HG02798 (cell line): ENCODE measurements around the gene SCYGR3.

Experiments
- ATAC-seq: cut with Tn5 transposase; IDR thresholded peaks from one replicate; pipeline ENCODE4 v1.9.1; 2021; ENCODE audit warnings: mild to moderate bottlenecking; ENCODE audit not compliant: unreplicated experiment, poor library complexity

SCYGR3 gene, protein sequence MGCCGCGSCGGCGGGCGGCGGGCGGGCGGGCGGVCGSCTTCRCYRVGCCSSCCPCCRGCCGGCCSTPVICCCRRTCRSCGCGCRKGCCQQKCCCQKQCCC

GRCh38 chr2:227614740-227615139 lies at the start of gene SCYGR3:
TSS of gene SCYGR3 (minus strand) at chr2:227614840. CDS start at chr2:227614840, 0 bp downstream.
- ATAC-seq, result no peak

- no peak for ATAC-seq
Observed at GRCh38 chr2:227661827-227662226, 47.2 kb upstream of the SCYGR3 start.

DNA sequence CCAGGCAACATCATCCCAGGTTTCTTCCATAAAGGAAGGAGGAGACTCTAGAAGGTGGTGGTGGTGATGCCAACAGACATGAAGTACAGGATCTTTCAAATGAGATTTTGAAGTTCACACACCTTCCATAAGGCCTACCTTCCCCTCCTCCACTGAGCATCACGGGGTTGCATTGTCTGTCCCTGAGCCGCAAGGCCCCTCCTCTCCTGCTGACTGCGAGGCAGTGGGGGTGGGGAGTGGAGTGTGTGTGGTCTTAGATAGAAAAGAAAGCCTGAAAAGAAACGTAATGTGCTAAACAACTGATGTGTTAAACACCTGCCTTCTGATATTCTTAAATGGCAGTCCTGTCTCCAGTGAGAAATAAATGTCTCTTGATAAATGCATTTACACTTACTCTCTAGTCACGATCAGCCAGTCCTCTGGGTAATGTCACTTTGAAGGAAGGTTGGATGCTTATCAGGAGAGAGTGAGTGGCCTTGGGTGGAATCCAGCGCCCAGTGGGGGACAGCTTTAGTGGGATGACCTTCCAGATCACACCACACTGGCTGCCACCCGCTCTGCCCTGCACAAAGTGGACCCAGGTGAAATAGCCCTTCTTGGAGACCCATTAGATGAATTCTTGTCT lies 46.5 kb upstream of the SCYGR3 start:
- ATAC-seq, result no peak

DNA sequence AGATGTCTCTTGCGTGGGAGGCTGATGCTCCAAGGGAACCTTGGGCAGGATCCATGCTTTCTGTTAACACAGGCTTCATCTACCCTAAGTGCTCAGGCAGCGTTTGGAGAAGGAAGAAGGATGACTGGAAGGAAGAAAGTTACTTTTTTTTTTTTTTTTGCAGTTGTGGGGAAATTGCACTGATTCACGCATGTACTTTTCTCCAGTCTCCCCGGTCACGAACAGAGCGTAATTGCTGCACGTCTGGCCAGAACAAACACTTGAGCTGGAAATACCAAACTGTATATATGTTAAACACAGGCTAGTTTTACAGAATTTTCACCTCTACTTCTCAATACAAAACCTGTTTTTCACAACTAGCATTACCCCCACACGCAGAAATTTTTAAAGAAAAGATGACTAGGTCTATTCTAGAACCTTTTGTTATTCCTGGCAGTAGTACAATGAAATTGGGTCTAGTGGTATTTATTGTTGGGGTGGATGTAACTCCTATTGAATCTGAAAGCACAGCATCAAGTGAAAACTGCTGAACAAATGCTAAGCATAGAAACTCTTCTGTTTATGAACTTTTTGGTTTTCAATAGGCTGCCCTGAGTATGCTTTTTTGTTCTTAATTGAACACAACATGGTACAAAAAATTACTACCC lies 42.7 kb upstream of the SCYGR3 start:
- no peak for ATAC-seq

DNA sequence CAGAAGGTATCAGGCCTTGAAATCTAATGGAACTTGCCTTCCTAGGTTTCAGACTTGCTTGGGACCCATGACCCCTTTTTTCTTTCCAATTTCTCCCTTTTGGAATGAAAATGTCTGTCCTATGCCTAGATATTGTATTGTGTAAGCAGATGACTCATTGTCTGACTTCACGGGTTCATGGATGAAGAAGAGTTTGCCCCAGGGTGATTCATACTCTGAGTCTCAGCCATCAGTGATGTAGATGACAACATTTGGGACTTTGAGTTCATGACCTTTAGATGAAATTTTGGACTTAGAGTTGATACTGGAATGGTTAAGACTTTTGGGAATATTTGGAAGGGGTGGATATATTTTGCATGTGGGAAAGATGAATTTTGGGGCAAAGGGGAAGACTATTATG lies 40.8 kb upstream of the SCYGR3 start:
- ATAC-seq, result no peak

DNA sequence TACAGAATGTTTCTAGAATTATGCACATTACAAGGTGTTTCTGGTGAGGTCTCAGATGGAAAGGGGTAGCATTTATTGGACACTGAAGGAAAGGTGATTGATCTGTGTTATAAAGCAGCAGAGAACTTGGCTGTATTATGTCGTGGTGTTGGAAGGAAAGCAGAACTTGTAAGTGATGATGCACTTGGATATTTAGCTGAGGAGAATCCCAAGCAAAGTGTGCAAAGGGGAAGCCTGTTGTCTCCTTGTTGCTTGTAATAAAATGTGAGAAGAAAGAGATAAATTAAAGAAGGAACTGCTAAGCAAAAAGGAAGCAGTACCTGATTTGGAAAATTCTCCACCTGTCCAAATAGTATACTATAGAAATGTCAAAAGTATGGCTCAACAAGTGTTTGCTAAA lies 39.8 kb upstream of the SCYGR3 start:
- ATAC-seq, result no peak

DNA sequence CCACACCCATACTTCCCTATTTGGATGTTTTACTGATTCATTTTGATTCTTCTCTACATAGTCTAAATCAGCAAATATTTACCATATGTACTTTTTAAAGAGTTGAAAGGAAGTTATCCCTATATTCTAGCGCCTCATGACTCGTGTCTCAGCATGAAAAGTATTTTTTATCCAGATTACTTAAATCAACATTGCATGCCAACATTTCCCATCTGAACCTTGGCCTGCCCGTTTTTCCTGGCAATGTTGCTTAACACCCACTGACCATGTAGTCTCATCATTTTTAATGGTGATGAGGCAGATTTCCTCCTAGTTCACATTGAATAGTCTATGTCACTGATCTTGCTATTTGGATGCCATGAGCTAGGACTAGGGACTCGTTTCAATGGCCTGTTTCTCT lies 38.8 kb upstream of the SCYGR3 start:
- no peak for ATAC-seq

DNA sequence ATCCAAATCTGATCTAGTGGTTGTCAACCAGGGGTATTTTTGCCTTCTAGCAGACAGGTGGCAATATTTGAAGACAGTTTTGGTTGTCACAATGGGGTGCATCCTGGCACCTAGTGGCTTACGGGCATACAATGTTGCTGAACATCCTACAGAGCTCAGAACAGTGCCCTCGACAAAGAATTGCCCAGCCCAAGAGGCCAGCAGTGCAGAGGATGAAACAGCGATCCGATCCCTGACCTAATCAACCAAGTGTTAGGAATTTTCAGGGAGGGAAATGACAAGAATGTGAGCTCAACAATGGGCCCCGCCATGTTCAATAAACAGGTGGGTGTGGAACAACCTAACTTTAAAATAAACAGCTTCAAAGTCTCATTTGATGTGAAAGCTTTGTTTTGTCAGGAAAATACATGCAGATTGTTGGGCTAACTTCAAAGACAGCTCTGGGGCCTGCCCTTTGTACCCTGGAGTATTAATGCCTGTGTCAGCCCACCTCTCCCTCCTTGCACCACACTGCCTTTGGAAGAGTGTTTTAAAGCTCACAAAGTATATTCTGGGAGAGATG lies 29.4 kb upstream of the SCYGR3 start:
- no peak for ATAC-seq

GRCh38 chr2:227642656-227643055 lies 28.0 kb upstream of the SCYGR3 start:
- no peak for ATAC-seq

DNA sequence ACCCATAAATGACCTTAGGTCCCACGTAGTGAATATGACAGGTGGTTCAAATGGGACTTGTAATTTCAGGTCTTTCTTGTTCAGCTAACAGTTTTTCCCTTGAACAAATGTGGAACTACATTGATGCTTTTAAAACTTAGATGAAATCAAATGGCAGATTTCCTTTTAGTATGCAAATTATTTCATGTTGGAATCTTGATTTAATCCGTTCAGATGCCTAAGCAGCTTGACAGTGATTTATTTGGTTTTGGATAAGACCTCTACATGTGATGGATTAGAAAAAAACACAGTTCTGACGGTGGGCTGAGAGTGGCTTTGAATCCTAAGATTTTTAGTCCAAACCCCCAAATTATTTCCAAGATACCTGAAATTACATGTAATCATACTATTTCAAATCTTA lies 19.6 kb upstream of the SCYGR3 start:
- ATAC-seq, result no peak

GRCh38 chr2:227632827-227633226 lies 18.2 kb upstream of the SCYGR3 start:
- no peak for ATAC-seq

DNA sequence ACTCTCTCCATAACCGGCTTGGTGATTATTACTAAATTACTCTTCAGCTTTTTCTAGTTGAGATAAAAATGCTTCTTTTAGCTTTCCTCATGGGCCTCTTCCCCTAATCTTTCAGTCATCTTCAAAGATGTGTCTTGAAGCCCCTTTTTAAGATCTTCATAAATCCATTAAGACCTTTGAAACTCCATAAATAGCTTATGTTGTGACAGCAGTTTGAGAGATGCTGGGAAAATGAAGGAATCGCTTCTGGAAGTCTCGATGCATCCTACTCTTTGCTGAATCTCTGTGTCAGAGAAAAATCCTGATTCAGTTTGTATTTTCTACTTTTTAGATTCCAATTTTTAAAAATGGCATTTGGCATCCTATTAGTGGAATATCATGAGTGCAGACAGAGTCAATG lies 15.7 kb upstream of the SCYGR3 start:
- ATAC-seq, result no peak

GRCh38 chr2:227629435-227629834 lies 14.8 kb upstream of the SCYGR3 start:
- ATAC-seq, result no peak

DNA sequence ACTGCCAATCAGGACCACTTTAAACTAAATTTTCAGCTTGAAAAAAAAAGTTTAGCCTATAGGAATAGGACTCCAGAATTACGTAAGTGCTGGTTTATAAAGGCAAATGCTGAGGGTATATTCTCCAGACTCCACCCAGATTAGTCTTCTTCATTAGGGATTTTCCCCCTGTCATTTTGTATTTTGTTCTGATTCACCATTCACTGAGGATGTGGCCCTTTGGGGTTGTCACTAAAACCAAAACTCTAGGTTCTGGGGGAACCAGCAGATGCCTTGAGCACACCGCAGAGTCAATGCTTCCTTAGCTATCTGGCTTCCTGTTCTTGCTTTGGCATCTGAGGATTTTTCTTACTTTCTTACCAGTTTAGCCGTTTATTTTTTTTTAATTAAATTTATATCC lies 13.1 kb upstream of the SCYGR3 start:
- peak; percentile 90 for ATAC-seq

DNA sequence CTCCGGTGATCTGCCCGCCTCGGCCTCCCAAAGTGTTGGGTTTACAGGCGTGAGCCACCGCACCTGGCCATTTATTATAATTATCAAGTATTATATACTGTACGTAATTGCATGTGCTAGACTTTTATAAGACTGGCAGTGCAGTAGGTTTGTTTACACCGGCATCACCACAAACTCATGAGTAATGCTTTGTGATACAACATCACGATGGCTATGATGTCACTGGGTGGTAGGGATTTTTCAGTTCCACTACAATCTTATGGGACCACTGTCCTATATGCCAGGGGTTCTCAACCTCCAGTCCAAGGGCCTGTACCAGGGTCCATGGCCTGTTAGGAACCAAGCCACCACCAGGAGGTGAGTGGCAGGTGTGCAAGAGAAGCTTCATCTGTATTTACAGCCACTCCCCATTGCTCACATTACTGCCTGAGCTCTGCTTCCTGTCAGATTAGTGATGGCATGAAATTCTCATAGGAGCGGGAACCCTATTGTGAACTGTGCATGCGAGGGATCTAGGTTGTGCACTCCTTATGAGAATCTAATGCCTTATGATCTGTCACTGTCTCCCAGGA lies 12.0 kb upstream of the SCYGR3 start:
- no peak for ATAC-seq

GRCh38 chr2:227625420-227625819 lies 10.8 kb upstream of the SCYGR3 start:
- ATAC-seq, result no peak

- ATAC-seq, result no peak
Observed at GRCh38 chr2:227623226-227623625, 8.6 kb upstream of the SCYGR3 start.

GRCh38 chr2:227617316-227618230 lies 2.9 kb upstream of the SCYGR3 start, which contains the start of gene SCYGR4:
TSS of gene SCYGR4 (plus strand) at chr2:227617498. CDS start at chr2:227617498, 0 bp downstream.
- ATAC-seq, result no peak

GRCh38 chr2:227616631-227617030 lies 2.0 kb upstream of the SCYGR3 start:
- ATAC-seq, result no peak

- ATAC-seq, result no peak
Observed at GRCh38 chr2:227615906-227616305, 1.3 kb upstream of the SCYGR3 start.
